Tibial nerve (tissue), 3 donors: ENCODE data around the gene PDLIM5.

Experiments
- POLR2A ChIP-seq, 2 donors: fragments of 450-650 bp; IDR thresholded peaks; one replicate each; pipeline ENCODE4 v1.6.1; 2017; ENCODE audit warnings: antibody characterized with exemption in 2 of 2, mild to moderate bottlenecking in 2 of 2, moderate library complexity in 2 of 2
- TF ChIP-seq, protein P1 (sequence below), 5 experiments: fragments of 200-600 bp in 3 of 5; fragments of 450-650 bp in 2 of 5; sonication (generic) in 3 of 5; IDR thresholded peaks; one replicate each; pipeline ENCODE4 v1.5.1; 2016 to 2019; ENCODE audit warnings: antibody characterized with exemption in 5 of 5, mild to moderate bottlenecking in 3 of 5, moderate library complexity in 2 of 5

DNA sequence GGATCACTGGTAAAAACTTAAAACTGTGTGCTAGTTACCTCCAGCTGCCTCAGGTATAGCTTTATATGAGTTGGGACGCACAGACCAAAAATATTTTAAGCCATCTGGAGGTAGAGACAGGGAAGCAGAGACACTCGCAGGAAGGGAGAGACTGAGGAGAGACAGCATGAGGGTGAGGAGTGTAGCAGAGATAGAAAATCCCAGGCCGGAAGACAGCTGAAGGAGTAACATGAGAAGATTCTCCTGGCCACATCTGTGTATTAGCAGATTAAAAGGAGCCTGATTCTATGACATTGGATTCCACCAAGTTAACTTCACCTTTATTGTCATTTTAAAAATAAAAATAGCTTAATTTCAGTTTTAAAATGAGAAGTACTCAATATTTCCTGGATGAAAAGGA lies 84.3 kb downstream of the PDLIM5 start:
- TF ChIP-seq, protein P1, sequence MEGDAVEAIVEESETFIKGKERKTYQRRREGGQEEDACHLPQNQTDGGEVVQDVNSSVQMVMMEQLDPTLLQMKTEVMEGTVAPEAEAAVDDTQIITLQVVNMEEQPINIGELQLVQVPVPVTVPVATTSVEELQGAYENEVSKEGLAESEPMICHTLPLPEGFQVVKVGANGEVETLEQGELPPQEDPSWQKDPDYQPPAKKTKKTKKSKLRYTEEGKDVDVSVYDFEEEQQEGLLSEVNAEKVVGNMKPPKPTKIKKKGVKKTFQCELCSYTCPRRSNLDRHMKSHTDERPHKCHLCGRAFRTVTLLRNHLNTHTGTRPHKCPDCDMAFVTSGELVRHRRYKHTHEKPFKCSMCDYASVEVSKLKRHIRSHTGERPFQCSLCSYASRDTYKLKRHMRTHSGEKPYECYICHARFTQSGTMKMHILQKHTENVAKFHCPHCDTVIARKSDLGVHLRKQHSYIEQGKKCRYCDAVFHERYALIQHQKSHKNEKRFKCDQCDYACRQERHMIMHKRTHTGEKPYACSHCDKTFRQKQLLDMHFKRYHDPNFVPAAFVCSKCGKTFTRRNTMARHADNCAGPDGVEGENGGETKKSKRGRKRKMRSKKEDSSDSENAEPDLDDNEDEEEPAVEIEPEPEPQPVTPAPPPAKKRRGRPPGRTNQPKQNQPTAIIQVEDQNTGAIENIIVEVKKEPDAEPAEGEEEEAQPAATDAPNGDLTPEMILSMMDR (IDR thresholded peaks at IDR 0.05): no peak
- TF ChIP-seq POLR2A (IDR thresholded peaks at IDR 0.05): no peak
